ENCODE data around the gene HOXD10. TPM values are rescaled to one million over a fixed set of nuclear protein-coding genes. Genes with fewer than 3 reads are reported as not detected.

HOXD10 gene
- total and polyA plus RNA-seq, 7 donors = 0.03 to 0.04 TPM; not detected in 5

GRCh38 chr2:176148751-176149421 is 32.3 kb downstream of the HOXD10 start:
- no peak overlapping the region for H3K4me3 ChIP-seq
- no peak for ATAC-seq
- no peak for TF ChIP-seq CTCF (IDR thresholded peaks at IDR 0.05)
- no peak overlapping the region for H3K27ac ChIP-seq
- WGBS, 3 donors = 87 to 94% (median 90%) methylated on average over 11 of the region's 11 CpGs
- H3K36me3 ChIP-seq (ENCODE audit: insufficient read depth in 1 of 2, low read depth in 1 of 2) = peaks cover 2 to 28% of the 10 kb centered on the region in 2 donors
- intact Hi-C loops (cut with DNase I) = no loop called here
- peaks cover 9% of the 10 kb centered on the region for H3K4me1 ChIP-seq
- no peaks in the 10 kb centered on the region for H3K27me3 ChIP-seq (ENCODE audit: insufficient read depth in 3 of 3, low read length in 2 of 3)
- H3K9me3 ChIP-seq = no peaks in the 10 kb centered on the region
- DNase-seq = no peak

DNA sequence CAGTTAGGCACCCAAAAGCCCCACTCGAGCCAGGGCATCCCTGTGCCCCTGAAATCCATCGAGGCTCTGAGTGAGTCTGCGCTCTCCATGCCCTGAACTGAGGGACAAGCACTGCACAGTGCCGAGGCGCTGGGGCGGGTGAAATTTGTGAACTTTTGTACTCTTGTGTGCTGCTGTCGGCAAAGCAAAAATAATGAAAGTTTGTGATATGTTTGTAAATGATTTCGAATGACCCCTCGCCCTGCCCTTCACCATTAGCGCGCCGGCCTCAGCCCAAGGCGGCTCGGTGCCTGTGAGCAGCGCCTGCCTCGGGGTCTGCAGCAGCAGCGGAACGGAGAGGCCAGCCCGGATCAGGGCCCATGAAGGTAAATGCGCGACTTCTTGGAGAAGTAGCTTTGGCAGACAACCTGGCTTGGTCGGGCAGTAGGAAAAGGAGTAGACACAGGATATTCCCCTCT is 32.9 kb downstream of the HOXD10 start:
- Histone ChIP-seq H3K9me3 (no peaks in the 10 kb centered on the region), H3K36me3 (ENCODE audit: insufficient read depth in 1 of 2, low read depth in 1 of 2) (peaks cover 2 to 34% of the 10 kb centered on the region in 2 donors), H3K27me3 (ENCODE audit: insufficient read depth in 3 of 3, low read length in 2 of 3) (no peaks in the 10 kb centered on the region), H3K4me3 (no peak overlapping the region), H3K27ac (no peak overlapping the region), H3K4me1 (peaks cover 9% of the 10 kb centered on the region)
- intact Hi-C loops (cut with DNase I) = no loop called here
- 83 to 90% (median 86%) methylated on average over 22 of the region's 22 CpGs for WGBS, 3 donors
- ATAC-seq = no peak
- DNase-seq = no peak
- no peak for TF ChIP-seq CTCF (IDR thresholded peaks at IDR 0.05)

- ATAC-seq (no peak), DNase-seq (no peak)
- Histone ChIP-seq H3K36me3 (ENCODE audit: insufficient read depth in 1 of 2, low read depth in 1 of 2) (peaks cover 2 to 38% of the 10 kb centered on the region in 2 donors), H3K9me3 (no peaks in the 10 kb centered on the region), H3K4me3 (no peak overlapping the region), H3K27me3 (ENCODE audit: insufficient read depth in 3 of 3, low read length in 2 of 3) (no peaks in the 10 kb centered on the region), H3K4me1 (peaks cover 9% of the 10 kb centered on the region), H3K27ac (no peak overlapping the region)
- intact Hi-C loops (cut with DNase I) = no loop called here
- no peak for TF ChIP-seq CTCF (IDR thresholded peaks at IDR 0.05)
- 82 to 85% (median 82%) methylated on average over 24 of the region's 24 CpGs for WGBS, 3 donors
Observed at GRCh38 chr2:176149939-176150583, 33.5 kb downstream of the HOXD10 start.

DNA sequence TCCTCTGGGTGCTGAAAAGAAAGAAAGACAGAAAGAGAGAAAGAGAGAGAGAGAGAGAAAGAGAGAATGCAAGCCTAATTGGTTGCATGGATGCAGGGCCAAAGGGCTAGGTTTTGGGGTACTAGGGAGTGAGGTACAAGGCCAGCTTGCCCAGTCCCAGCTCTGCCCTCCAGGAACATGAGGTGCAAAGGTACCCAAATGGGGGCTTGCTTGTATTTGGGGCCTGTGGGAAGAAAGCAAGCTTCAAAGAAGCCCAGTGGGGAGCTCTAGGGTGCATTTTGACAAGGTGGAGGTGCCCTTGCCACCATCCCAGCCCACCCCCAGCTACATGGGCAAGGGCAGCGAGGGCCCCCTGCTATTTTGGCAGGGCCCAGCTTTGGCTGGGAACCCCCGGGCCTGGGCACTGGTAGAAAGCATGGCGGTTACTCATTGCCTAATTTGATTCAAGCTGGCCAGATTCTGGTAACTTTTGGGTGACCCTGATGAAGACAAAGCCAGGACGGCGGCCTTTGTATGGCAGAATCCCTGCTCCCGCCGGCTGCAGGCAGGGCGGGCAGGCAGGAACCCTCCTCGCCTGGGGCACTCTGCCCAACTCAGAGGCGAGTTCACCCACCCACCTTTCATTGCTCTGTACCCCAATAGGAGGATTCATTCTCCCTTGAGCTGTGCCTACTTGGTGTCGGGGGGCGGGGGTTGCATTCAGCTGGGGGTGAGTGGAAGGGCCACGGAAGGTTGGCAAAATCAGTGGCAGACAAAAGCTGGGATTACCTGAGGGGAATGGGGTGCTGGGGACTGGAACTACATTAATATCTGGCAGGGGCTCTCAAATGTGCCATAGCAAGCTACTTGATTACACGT is 34.2 kb downstream of the HOXD10 start:
- DNase-seq (no peak), ATAC-seq (no peak)
- intact Hi-C loops (cut with DNase I) = no loop called here
- Histone ChIP-seq H3K9me3 (no peaks in the 10 kb centered on the region), H3K36me3 (ENCODE audit: insufficient read depth in 1 of 2, low read depth in 1 of 2) (peaks cover 2 to 45% of the 10 kb centered on the region in 2 donors), H3K4me1 (peaks cover 2% of the 10 kb centered on the region), H3K27ac (no peak overlapping the region), H3K4me3 (no peak overlapping the region), H3K27me3 (ENCODE audit: insufficient read depth in 3 of 3, low read length in 2 of 3) (no peaks in the 10 kb centered on the region)
- no peak for TF ChIP-seq CTCF (IDR thresholded peaks at IDR 0.05)
- WGBS, 3 donors = 86 to 90% (median 89%) methylated on average over 14 of the region's 14 CpGs

Measured in psoas muscle (tissue), 8 donors.